GM23338 (cell line): ENCODE results near the gene REC8. TPM values are rescaled to one million over a fixed set of nuclear protein-coding genes. Genes with fewer than 3 reads are reported as not detected.

ENCODE experiments used
- ATAC-seq: fragments of 200-7000 bp; cut with Tn5 transposase; 3 replicates; pipeline ENCODE4 v1.9.1; 2020
- DNase-seq: peaks from one replicate; pipeline ENCODE4 v3.0.0-alpha.2; 2015; ENCODE audit warnings: low spot score
- H2AFZ ChIP-seq: fragments of 200-600 bp; sonication (generic); 2 replicates; pipeline ENCODE4 v1.8.0; 2016; ENCODE audit warnings: antibody characterized with exemption, mild to moderate bottlenecking, moderate library complexity
- H3F3A ChIP-seq: fragments of 200-600 bp; sonication (generic); replicated peaks from 2 replicates; pipeline ENCODE4 v1.8.0; 2017; ENCODE audit warnings: antibody characterized with exemption, mixed run types, low read depth
- H3K27ac ChIP-seq: fragments of 200-600 bp; sonication (generic); 2 replicates; pipeline ENCODE4 v1.6.1; 2016; ENCODE audit warnings: low read depth
- H3K27me3 ChIP-seq: fragments of 200-600 bp; sonication (generic); 2 replicates; pipeline ENCODE4 v1.8.0; 2016; ENCODE audit warnings: mild to moderate bottlenecking, mixed run types, moderate library complexity; ENCODE audit not compliant: insufficient read depth
- H3K36me3 ChIP-seq: fragments of 200-600 bp; sonication (generic); 2 replicates; pipeline ENCODE4 v1.8.0; 2016; ENCODE audit warnings: mild to moderate bottlenecking; ENCODE audit not compliant: insufficient read depth
- H3K4me1 ChIP-seq: fragments of 200-600 bp; sonication (generic); 2 replicates; pipeline ENCODE4 v1.8.0; 2016; ENCODE audit warnings: mild to moderate bottlenecking, moderate library complexity; ENCODE audit not compliant: insufficient read depth
- H3K4me2 ChIP-seq: fragments of 200-600 bp; sonication (generic); 2 replicates; pipeline ENCODE4 v1.7.1; 2017; ENCODE audit warnings: mixed run types
- H3K4me3 ChIP-seq: fragments of 200-600 bp; sonication (generic); 2 replicates; pipeline ENCODE4 v1.6.1; 2016; ENCODE audit warnings: mixed run types
- H3K79me2 ChIP-seq: fragments of 200-600 bp; sonication (generic); replicated peaks from 2 replicates; pipeline ENCODE4 v1.8.0; 2017; ENCODE audit warnings: mild to moderate bottlenecking; ENCODE audit not compliant: insufficient read depth
- H3K9me2 ChIP-seq: fragments of 200-600 bp; sonication (generic); 2 replicates; pipeline ENCODE4 v1.8.0; 2017; ENCODE audit not compliant: insufficient read depth
- H4K20me1 ChIP-seq: fragments of 200-600 bp; sonication (generic); replicated peaks from 2 replicates; pipeline ENCODE4 v1.8.0; 2017; ENCODE audit warnings: mild to moderate bottlenecking; ENCODE audit not compliant: insufficient read depth
- H3K27ac Mint-ChIP-seq: 2 replicates; pipeline ENCODE4 v1.8.0; 2020; ENCODE audit warnings: inconsistent platforms, mild to moderate bottlenecking, moderate library complexity, mixed read lengths
- H3K27me3 Mint-ChIP-seq: 3 replicates; pipeline ENCODE4 v1.8.0; 2022; ENCODE audit warnings: low read depth, mild to moderate bottlenecking, moderate library complexity, mixed read lengths, inconsistent platforms; ENCODE audit not compliant: insufficient read depth, poor library complexity
- H3K36me3 Mint-ChIP-seq: 3 replicates; pipeline ENCODE4 v1.8.0; 2021; ENCODE audit warnings: low read depth, mild to moderate bottlenecking, inconsistent platforms, moderate library complexity, mixed read lengths
- H3K4me1 Mint-ChIP-seq: 3 replicates; pipeline ENCODE4 v1.8.0; 2020; ENCODE audit warnings: mild to moderate bottlenecking, inconsistent platforms, mixed read lengths
- H3K4me3 Mint-ChIP-seq: 3 replicates; pipeline ENCODE4 v1.8.0; 2021; ENCODE audit warnings: moderate library complexity, mild to moderate bottlenecking, inconsistent platforms, mixed read lengths
- H3K9me3 Mint-ChIP-seq: 3 replicates; pipeline ENCODE4 v1.8.0; 2020; ENCODE audit warnings: moderate library complexity, mild to moderate bottlenecking, inconsistent platforms, mixed read lengths
- EZH2phosphoT487 ChIP-seq: fragments of 200-600 bp; sonication (generic); IDR thresholded peaks from one replicate; pipeline ENCODE4 v1.8.1; 2018; ENCODE audit warnings: antibody characterized with exemption; ENCODE audit not compliant: unreplicated experiment
- JUNB ChIP-seq: IDR thresholded peaks from one replicate; pipeline ENCODE4 v1.6.1; 2016; ENCODE audit warnings: antibody characterized with exemption; ENCODE audit not compliant: unreplicated experiment
- NANOG ChIP-seq: IDR thresholded peaks from 2 replicates; pipeline ENCODE4 v1.6.1; 2016; ENCODE audit warnings: antibody characterized with exemption, borderline replicate concordance
- POLR2AphosphoS5 ChIP-seq: IDR thresholded peaks from 2 replicates; pipeline ENCODE4 v1.6.1; 2016; ENCODE audit warnings: antibody characterized with exemption, low read depth
- REST ChIP-seq: IDR thresholded peaks from one replicate; pipeline ENCODE4 v1.6.1; 2018; ENCODE audit warnings: antibody characterized with exemption; ENCODE audit not compliant: unreplicated experiment
- STAT1 ChIP-seq: IDR thresholded peaks from one replicate; pipeline ENCODE4 v1.6.1; 2016; ENCODE audit warnings: antibody characterized with exemption; ENCODE audit not compliant: unreplicated experiment
- polyA plus RNA-seq: library from polyadenylated mRNA; unstranded; fragments of >200 nt; fragmentation: Nextera tagmentation; extraction: Ambion mirVana; gene quantifications from 2 replicates; pipeline ENCODE4 v1.2.1, GENCODE V29; 2016
- total RNA-seq: library from RNA; depleted of rRNA; stranded (reverse); fragments of >200 nt; shearing (Covaris generic); gene quantifications from 2 replicates; pipeline ENCODE4 v1.2.3, GENCODE V29; 2014

Gene REC8
- total and polyA plus RNA-seq, 2 experiments from 2014 or later: 25.7 to 36.8 TPM

GRCh38 chr14:24138396-24139271 lies 33.2 kb upstream of the REC8 start:
- no peak for TF ChIP-seq JUNB
- no peak for TF ChIP-seq REST
- no peak for TF ChIP-seq EZH2phosphoT487
- Histone ChIP-seq H3K27me3 (no peaks in the 10 kb centered on the region), H3K79me2 (peaks cover 20% of the 10 kb centered on the region), H3K9me2 (no peaks in the 10 kb centered on the region), H3K4me3 (0 out of 2 replicates have a peak overlapping the region, but pooled peaks have one; percentile 99), H4K20me1 (peaks cover 9% of the 10 kb centered on the region), H3F3A (peaks cover 39% of the 10 kb centered on the region), H3K27ac (no peak overlapping the region), H3K36me3 (peaks cover 14% of the 10 kb centered on the region; the same call in 1 of the 2 replicates), H2AFZ (no peak overlapping the region), H3K4me2 (no peak overlapping the region), H3K4me1 (peaks cover 25% of the 10 kb centered on the region)
- ATAC-seq: no peak
- H3K9me3 Mint-ChIP-seq: no peaks in the 10 kb centered on the region
- H3K27ac Mint-ChIP-seq: no peak overlapping the region
- DNase-seq: no peak
- H3K4me1 Mint-ChIP-seq: peaks cover 38% of the 10 kb centered on the region
- peaks cover 25% of the 10 kb centered on the region for H3K27me3 Mint-ChIP-seq
- peak overlapping the region; percentile 99 for H3K4me3 Mint-ChIP-seq
- H3K36me3 Mint-ChIP-seq: peaks cover 43% of the 10 kb centered on the region

- H3K4me3 ChIP-seq: peak overlapping the region; percentile 99
- H3K27ac Mint-ChIP-seq: peak overlapping the region; percentile 67; the same call in 1 of the 2 replicates
- H3K4me3 Mint-ChIP-seq: peak overlapping the region; percentile 99
Observed at GRCh38 chr14:24139272-24139934, 32.5 kb upstream of the REC8 start.

More at GRCh38 chr14:24139272-24139934, 32.5 kb upstream of the REC8 start:
- Histone ChIP-seq H3K36me3 (peaks cover 18% of the 10 kb centered on the region; the same call in 1 of the 2 replicates), H3K27ac (no peak overlapping the region), H3K27me3 (no peaks in the 10 kb centered on the region), H2AFZ (no peak overlapping the region), H3K9me2 (no peaks in the 10 kb centered on the region), H4K20me1 (peaks cover 9% of the 10 kb centered on the region), H3K4me2 (peak overlapping the region; percentile 95), H3K79me2 (peaks cover 20% of the 10 kb centered on the region), H3K4me1 (peaks cover 25% of the 10 kb centered on the region), H3F3A (peaks cover 39% of the 10 kb centered on the region)
- TF ChIP-seq POLR2AphosphoS5 (no peak), STAT1 (no peak), REST (no peak), NANOG (no peak)
- Mint-ChIP-seq H3K27me3 (peaks cover 25% of the 10 kb centered on the region), H3K36me3 (peaks cover 49% of the 10 kb centered on the region), H3K4me1 (peaks cover 38% of the 10 kb centered on the region), H3K9me3 (no peaks in the 10 kb centered on the region)
- no peak for ATAC-seq
- peak; percentile 38 for DNase-seq
